Pulmonary artery endothelial cell (primary cell): ENCODE data around the gene RETSAT. TPM values are rescaled to one million over a fixed set of nuclear protein-coding genes. Genes with fewer than 3 reads are reported as not detected.
"Not testable (repeated sequence)": the region's sequence is repeated elsewhere in the genome, so short reads cannot be mapped to it uniquely, and the experiment has no call there.

Source experiments
- DNase-seq: peaks from one replicate; pipeline ENCODE4 v3.0.0-alpha.2; 2011; ENCODE audit warnings: low read depth, low spot score
- total RNA-seq: library from RNA; depleted of rRNA; stranded (reverse); fragments of >200 nt; gene quantifications from 2 replicates; pipeline ENCODE4 v1.2.3, GENCODE V29; 2014

Gene RETSAT
- total RNA-seq: 36.3 and 67.8 TPM in 2 replicates

DNA sequence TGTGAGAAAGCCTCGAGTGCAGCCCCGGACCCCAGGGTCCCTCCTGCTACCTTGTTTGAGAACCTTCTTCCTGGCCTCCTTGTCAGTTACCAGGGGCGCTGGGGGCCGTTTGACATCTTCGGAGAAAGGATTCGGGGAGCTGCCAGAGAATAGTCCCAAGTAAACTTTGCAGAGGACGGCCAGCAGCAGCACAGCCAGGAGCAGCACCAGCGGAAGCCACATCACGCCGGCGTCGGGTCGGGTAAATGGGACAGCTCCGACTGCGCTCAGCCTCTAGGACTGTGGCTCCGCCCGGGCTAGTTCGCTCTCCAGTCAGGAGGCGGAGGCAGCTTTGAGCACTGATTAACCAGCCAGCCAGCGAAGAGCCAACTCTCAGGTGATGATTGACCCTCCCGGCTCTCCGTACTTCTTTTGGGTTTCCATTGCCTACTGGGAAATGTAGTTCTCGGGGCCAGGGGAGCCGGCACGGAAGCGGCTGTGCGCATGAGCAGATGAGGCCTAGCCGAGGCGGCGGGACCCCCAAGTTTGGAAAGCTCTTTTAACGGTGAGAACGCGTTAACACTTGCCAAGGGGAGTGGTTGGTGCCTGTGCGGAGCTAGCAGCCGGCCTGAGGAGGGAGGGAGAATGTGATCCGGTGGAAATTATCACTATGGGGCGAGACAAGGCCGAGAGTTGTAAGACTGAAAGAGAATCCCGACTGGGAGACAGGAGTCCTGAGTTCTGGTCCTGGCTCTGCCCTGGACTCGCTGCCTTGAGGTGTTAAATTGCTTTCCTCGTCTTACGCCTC, at the start of gene RETSAT, which contains the start of gene ELMOD3:
RETSAT (minus strand) TSS at position 243 of the 787 bp plus-strand sequence; CDS start at position 222, 21 bp downstream.
ELMOD3 (plus strand) TSS at position 484 of the 787 bp plus-strand sequence. CDS start 2,430 bp downstream, outside the sequence.
- peak; percentile 98 for DNase-seq

- no peak for DNase-seq
These were observed 47.5 kb upstream of the RETSAT start for GRCh38 chr2:85401844-85402243.

DNA sequence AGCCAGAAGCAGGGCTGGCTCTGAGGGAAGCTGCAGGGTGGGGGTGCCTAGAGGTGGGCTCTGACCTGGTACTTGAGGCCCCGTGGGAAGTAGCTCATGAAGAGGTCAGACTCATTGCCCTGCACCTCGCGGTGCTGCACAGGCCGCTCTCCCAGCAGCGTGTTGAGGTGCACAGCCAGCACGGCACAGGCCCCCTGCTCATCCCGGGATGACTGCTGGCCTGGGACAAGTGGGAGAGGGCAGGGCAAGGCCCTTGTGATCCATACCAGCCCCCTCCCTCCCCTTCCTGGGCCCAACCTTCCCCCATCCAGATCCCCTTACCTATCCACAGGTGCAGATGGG, 47.1 kb upstream of the RETSAT start:
- DNase-seq: no peak

DNA sequence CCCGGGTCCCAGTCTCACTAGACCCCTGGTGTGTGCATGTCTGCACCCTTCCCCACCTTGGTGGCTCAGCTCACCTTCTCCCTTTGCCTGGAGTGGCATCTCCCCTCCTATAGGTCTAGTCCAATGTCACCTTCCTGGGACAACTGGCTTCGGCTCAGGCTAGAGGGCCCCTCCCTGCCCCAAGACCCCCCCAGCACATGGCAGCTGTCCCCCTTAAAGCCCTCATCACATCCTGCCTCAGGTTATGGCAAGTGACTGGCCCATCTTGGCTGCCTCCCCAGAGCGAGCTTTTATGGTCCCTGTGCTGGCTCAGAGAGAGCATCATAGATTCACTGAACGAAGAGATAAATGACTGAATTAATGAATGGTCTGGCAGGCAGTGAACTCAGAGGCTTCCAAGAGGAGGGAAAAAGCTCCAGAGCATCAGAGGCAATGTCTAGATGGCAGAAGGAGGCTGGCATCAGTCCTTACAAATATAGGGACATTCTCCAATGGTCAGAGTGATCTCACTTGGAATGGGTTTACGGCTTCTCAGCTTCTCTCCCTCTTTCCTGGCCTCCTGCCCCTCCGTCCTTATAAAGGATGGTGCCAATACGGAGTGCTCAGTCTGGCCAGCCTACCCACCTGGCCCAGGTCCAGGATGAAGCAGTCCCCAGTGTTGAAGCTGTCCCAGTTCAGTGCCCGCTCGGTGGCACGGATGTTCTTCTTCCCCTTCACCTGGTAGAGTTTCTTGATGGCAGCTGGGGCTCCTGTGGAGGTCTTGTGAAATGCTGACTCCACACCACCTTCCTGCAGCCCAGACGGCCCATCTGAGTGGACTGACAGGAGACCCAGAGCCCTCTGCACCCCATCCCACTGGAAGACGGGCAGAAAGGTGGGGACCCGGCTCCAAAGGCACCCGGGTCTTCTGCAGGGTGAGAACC, 46.5 kb upstream of the RETSAT start:
- no peak for DNase-seq

DNA sequence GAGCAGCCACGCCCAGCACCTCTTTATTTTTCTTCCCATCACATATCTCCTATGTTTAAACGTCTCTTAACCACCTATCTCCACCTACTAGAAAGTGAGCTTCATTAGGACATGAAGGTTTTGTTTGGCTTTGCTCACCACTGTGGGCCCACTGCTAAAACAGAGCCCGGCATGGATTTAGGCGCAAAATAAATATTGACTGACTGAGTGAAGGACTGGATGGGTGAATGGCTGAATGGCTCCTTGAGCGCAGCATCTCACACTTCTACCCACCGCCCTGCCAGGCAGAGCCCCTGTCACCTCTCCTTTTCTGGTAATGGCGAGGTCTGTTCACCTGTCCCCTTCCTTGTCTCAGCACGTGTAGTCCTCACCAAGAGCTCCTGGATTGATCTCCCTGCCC, 45.7 kb upstream of the RETSAT start:
- no peak for DNase-seq

- no peak for DNase-seq
These were observed 44.8 kb upstream of the RETSAT start for GRCh38 chr2:85399183-85399455.

GRCh38 chr2:85398426-85399182, 44.3 kb upstream of the RETSAT start:
- no peak for DNase-seq

- DNase-seq: no peak
These were observed 43.6 kb upstream of the RETSAT start for GRCh38 chr2:85397925-85398331.

- no peak for DNase-seq
These were observed 42.5 kb upstream of the RETSAT start for GRCh38 chr2:85396531-85397470.

DNA sequence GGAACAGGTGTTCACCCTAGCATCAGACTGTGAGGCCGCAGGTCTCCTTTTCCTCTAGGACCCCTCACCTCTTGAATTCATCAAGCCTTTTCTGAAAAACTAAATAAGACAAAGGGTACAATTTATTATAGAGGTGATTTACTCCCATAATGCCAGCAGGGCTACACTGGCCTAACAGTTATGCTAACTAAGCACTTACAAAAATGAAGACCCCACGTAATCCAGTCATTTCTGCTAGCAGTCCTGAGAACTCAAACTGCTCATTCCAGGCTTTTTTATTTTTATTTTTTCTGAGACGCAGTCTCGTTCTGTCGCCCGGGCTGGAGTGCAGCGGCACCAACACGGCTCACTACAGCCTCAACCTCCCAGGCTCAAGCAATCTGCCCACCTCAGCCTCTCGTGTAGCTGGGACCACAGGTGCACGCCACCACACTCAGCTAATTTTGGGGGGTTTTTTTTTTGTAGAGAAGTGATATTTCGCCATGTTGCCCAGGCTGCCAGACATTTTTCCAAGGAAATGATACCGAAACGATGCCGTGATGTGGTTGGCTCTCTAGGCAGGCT, 41.7 kb upstream of the RETSAT start:
- DNase-seq: no peak

DNA sequence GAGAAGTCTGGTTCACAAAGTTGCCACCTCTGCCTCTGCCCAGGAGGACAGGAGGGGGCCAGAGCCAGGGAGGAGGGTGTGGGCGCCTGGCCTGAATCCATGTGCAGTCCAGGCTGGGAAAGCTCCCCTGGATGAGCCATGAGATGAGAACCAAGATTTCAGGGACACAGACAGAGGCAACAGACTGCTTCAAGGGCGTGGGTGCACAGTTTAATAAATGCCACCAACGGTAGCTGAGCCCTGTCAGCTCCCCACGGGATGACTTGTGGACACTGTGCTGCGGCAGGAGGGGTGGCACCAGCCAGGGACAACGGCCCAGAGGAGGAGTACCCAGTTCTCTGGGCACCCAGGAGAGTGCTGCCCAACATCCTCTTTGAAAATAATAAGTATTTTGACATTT, 40.6 kb upstream of the RETSAT start:
- no peak for DNase-seq

DNA sequence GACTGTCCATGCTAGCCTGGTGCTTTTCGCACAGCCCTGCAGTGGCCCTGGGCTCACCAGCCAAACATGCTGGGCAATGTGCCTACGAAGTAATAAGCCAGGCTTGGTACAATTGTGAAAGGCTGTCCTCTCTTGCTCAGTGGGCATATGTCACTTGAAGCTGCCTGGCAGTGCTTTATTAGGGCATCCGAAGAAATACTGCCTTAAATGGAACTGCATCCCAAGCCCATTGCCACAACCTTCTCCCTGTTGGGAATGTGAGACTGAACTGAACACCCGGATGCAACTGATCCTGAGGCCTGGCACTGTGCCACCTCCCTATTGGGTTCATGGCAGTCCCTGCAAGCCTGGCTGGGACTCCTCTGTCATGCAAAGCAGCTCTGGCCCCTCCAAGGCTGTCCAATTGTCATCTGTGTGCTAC, 39.9 kb upstream of the RETSAT start:
- no peak for DNase-seq

GRCh38 chr2:85393836-85394235, 39.5 kb upstream of the RETSAT start:
- no peak for DNase-seq

- DNase-seq: no peak
These were observed 36.8 kb upstream of the RETSAT start for GRCh38 chr2:85390941-85391669.

DNA sequence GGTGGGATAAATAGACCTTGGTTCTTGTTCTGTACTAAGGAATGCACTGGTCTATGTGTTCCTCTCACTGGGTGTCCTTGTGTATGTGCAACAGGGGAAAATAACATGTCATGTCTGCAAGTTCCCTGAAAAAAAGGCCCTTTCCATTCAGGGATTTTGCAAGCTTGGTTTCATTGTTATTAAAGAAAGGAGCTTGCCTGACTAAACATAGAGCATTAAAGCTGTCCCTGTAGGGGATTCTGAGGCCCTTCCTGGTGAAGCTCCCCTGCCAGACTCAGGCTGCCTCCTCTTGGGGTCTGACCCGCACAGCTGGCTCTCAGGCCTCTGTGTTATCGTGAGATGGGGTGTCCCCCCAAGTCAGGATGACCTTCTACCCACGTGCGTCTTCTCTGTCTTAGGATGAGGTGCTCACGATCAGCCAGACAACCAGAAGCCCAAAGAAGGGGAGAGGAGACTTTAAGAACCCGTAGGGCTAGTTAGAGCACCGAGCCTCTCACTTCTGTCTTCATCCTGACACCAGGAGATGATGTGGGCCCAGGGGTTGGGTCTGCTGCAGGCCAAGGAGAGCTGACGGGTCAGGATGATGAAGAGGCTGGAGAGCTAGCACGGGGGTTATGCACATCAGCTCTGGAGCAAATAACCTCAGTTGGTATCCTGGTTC, 34.7 kb upstream of the RETSAT start:
- no peak for DNase-seq

GRCh38 chr2:85387754-85388153, 33.4 kb upstream of the RETSAT start:
- no peak for DNase-seq

- DNase-seq: no peak
These were observed 31.4 kb upstream of the RETSAT start for GRCh38 chr2:85385746-85386145.

DNA sequence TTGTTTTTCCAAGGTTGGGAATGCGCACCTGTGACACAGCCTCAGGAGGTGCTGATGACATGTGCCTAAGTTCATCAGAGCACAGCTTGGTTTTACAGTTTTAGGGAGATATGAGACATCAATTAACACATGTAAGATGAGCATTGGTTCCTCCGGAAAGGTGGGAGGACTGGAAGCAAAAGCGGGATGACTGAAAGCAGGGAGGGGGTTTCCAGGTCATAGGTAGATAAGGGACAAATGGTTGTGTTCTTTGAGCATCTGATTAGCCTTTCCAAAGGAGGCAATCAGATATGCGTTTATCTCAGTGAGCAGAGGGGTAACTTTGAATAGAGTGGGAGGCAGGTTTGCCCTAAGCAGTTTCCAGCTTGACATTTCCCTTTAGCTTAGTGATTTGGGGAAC, 29.5 kb upstream of the RETSAT start:
- DNase-seq: no peak

DNA sequence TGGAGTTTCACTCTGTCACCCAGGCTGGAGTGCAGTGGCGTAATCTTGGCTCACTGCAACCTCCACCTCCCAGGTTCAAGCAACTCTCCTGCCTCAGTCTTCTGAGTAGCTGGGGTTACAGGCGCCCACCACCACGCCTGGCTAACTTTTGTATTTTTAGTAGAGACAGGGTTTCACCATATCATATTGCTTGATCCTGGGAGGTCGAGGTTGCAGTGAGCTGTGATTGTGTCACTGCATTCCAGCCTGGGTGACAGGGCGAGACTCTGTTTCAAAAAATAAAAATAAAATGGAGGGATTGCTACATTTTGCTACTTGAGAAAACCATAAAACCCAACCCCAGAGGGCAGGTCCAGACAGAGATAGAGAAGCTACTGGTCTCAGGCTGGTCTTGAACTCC, 28.8 kb upstream of the RETSAT start:
- not testable (repeated sequence) for DNase-seq
